Ovary (tissue), 9 donors: Measurements from ENCODE around the gene TMEM86B. TPM values are rescaled to one million over a fixed set of nuclear protein-coding genes. Genes with fewer than 3 reads are reported as not detected.

Experiments used
- DNase-seq, 5 donors: peaks; one replicate each; pipeline ENCODE4 v3.0.0-alpha.2; 2019 to 2020
- H3K27ac ChIP-seq, 2 donors: fragments of 200-600 bp; one replicate each; pipeline versions ENCODE4 v1.5.1 to v1.8.0; 2019 to 2022
- H3K27me3 ChIP-seq: fragments of 200-600 bp; one replicate; pipeline ENCODE4 v1.8.0; 2022
- H3K36me3 ChIP-seq: fragments of 200-600 bp; sonication (generic); one replicate; pipeline ENCODE4 v1.5.1; 2019
- H3K4me1 ChIP-seq: one replicate; pipeline ENCODE4 v1.8.1; 2013; ENCODE audit warnings: mild to moderate bottlenecking, moderate library complexity; ENCODE audit not compliant: insufficient read depth
- H3K4me3 ChIP-seq: fragments of 200-600 bp; sonication (generic); one replicate; pipeline ENCODE4 v1.5.1; 2017
- H3K9me3 ChIP-seq, 2 donors: fragments of 200-600 bp in 1 of 2; sonication (generic) in 1 of 2; one replicate each; pipeline versions ENCODE4 v1.5.1 to v1.8.1; 2013 to 2019; ENCODE audit warnings: mild to moderate bottlenecking in 1 of 2, moderate library complexity in 1 of 2
- CTCF ChIP-seq, 3 donors: fragments of 450-650 bp in 2 of 3; fragments of 200-600 bp in 1 of 3; IDR thresholded peaks; one replicate each; pipeline versions ENCODE4 v1.5.1 to v1.8.0; 2016 to 2022; ENCODE audit warnings: antibody characterized with exemption in 3 of 3, mild to moderate bottlenecking in 1 of 3
- EP300 ChIP-seq: sonication (generic); formaldehyde crosslinking; IDR thresholded peaks from one replicate; pipeline ENCODE4 v1.6.1; 2017; ENCODE audit warnings: antibody characterized with exemption
- POLR2A ChIP-seq: fragments of 450-650 bp; IDR thresholded peaks from one replicate; pipeline ENCODE4 v1.6.1; 2017; ENCODE audit warnings: antibody characterized with exemption, mild to moderate bottlenecking, moderate library complexity
- WGBS, 3 donors: extraction: QIAGEN DNeasy Blood & Tissue Kit in 1 of 3; methylation state at CpG; one replicate each; pipeline versions ENCODE4 v1.1.5 to v1.1.7; 2013 to 2017; 5-methylcytosine and 5-hydroxymethylcytosine counted together
- intact Hi-C, 4 donors: fragments of 100-400 bp; cut with DNase I; formaldehyde crosslinking; loops; one replicate each; pipeline versions ENCODE4 v1.11.0 to v1.15.1; 2022 to 2023
- polyA plus RNA-seq, 2 donors: library from polyadenylated mRNA; stranded (reverse); fragments of 200-250 nt in 1 of 2; fragments of 350-450 nt in 1 of 2; fragmentation: Illumina TruSeq in 1 of 2; extraction: RNeasy Lipid Tissue Mini Kit (QIAGEN cat#74804) in 1 of 2; gene quantifications; one replicate each; pipeline ENCODE4 v1.2.3, GENCODE V29; 2013 to 2014
- total RNA-seq, 7 donors: library from RNA; depleted of rRNA in 2 of 7; stranded (reverse); fragments of >200 nt in 2 of 7; fragmentation: NEBNext Ultra II Directional in 3 of 7; extraction: Animal tissue kit (Norgen Biotek cat#: 25700) in 3 of 7; gene quantifications; one replicate each; pipeline versions ENCODE4 v1.1.0 to v1.2.4, GENCODE V29; 2016 to 2023
- donor health status: DM: no; HTN: no; CAD: no; lungs with moderate emphysema.
- donor health status: DM: no; HTN: no; CAD: no.
- donor health status: Bipolar disorder and iron deficiency.
- donor health status: DM: yes; HTN: yes; CAD: no.
- donor health status: DM: no; HTN: no; CAD: no.
- donor health status: DM: yes; HTN: yes; CAD: no.

TMEM86B gene
- total and polyA plus RNA-seq, 9 donors: 2.6 to 4.9 (median 3.4) TPM; not detected in 1

- no peaks in the 10 kb centered on the region for H3K27me3 ChIP-seq
- H3K27ac ChIP-seq: peak overlapping the region; percentile 56 to 70
- 0 to 1% (median 0%) methylated on average over 41 to 52 of the region's 53 CpGs for WGBS, 3 donors
- peak overlapping the region; percentile 92 for H3K4me3 ChIP-seq
- TF ChIP-seq EP300: no peak
- TF ChIP-seq POLR2A: no peak
- TF ChIP-seq CTCF (IDR thresholded peaks at IDR 0.05): no peak
- peaks cover 18% of the 10 kb centered on the region for H3K4me1 ChIP-seq
- H3K36me3 ChIP-seq: no peaks in the 10 kb centered on the region
- no peaks in the 10 kb centered on the region for H3K9me3 ChIP-seq
- no peak for DNase-seq
- intact Hi-C loops: loop anchor here in 1 of 4 donors (5.0 kb wide), 1 partner anchor 141 kb away; the partner anchor contains the start of gene PPP1R12C
These were observed 29.9 kb upstream of the TMEM86B start for GRCh38 chr19:55258476-55258827.

GRCh38 chr19:55257461-55258420 is 29.2 kb upstream of the TMEM86B start:
- peak in 1 of 5 donors; percentile 51 for DNase-seq
- Histone ChIP-seq H3K9me3 (no peaks in the 10 kb centered on the region), H3K27me3 (no peaks in the 10 kb centered on the region), H3K36me3 (no peaks in the 10 kb centered on the region), H3K4me1 (peaks cover 18% of the 10 kb centered on the region), H3K4me3 (peak overlapping the region; percentile 92), H3K27ac (peak overlapping the region; percentile 11 to 70)
- WGBS, 3 donors: 1 to 2% (median 2%) methylated on average over 51 of the region's 51 CpGs
- TF ChIP-seq POLR2A (no peak), EP300 (no peak), CTCF (IDR thresholded peaks at IDR 0.05) (no peak)
- intact Hi-C loops: loop anchor here in 1 of 4 donors (5.0 kb wide), 1 partner anchor 140 kb away; the partner anchor contains the start of gene PPP1R12C

DNA sequence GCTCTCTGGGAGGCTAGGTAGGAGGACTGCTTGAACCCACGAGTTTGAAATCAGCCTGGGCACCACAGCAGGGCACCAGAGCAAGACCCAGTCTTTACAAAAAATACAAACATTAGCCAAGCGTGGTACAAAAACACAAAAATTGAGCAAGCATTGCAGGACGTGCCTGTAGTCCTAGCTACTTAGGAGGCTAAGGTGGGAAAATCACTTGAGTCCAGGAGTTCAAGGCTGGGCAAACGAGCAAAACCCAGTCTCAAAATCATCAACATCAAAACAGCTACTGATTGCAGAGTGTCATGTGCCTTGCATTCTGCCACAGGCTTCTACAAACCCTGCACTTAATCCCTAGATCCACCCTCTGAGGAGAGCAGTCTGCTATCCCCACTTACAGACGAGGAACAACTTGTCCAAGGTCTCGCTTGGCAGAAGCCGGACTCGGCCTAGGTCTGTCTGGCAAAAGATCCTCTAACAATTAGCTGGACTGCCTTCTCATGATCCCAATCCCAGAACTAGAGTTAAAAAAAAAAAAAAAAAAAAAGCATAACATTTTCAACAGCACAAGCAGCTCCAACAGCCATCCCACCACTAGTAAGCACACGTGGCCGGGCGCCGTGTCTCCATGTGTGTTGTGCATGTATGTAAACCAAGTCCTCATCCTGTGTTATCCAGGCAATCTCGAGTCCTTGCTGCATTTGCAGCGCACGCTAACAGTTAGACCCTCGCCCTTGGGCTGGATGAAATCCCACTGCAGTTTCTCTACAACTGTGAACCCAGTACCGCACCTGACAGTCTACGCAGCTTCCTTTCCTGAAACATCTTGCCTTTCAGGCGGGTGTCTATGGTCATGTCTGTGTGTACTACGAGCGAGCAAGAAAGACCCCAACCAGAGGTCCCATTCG is 28.2 kb upstream of the TMEM86B start:
- 20 to 31% (median 27%) methylated on average over 22 of the region's 22 CpGs for WGBS, 3 donors
- peak overlapping the region; percentile 92 for H3K4me3 ChIP-seq

More for the DNA sequence above, 28.2 kb upstream of the TMEM86B start:
- Histone ChIP-seq H3K36me3 (no peaks in the 10 kb centered on the region), H3K27me3 (no peaks in the 10 kb centered on the region), H3K4me1 (peaks cover 18% of the 10 kb centered on the region), H3K9me3 (no peaks in the 10 kb centered on the region), H3K27ac (no peak overlapping the region)
- intact Hi-C loops: loop anchor here in 1 of 4 donors (5.0 kb wide), 1 partner anchor 140 kb away; the partner anchor contains the start of gene PPP1R12C
- TF ChIP-seq CTCF (IDR thresholded peaks at IDR 0.05): no peak
- TF ChIP-seq EP300: no peak
- no peak for TF ChIP-seq POLR2A
- no peak for DNase-seq
